Measurements from ENCODE around the gene TPSG1.

- TF ChIP-seq CTCF (conservative IDR thresholded peaks at IDR 0.05 in 1 of 2, IDR thresholded peaks at IDR 0.05 in 1 of 2; ENCODE audit: extremely low read depth in 1 of 2, insufficient read depth in 1 of 2, low read depth in 1 of 2, low read length in 2 of 2) (no peak), EZH2 (IDR thresholded peaks at IDR 0.05; ENCODE audit: borderline replicate concordance, low read length) (no peak)
Observed at GRCh38 chr16:1244881-1245280, 19.8 kb upstream of the TPSG1 start.

All from mammary epithelial cell (primary cell).